GM23248 (cell line): ENCODE results near the gene LPP. TPM values are rescaled to one million over a fixed set of nuclear protein-coding genes. Genes with fewer than 3 reads are reported as not detected.

Experiments used
- DNase-seq: peaks from one replicate; pipeline ENCODE4 v3.0.0-alpha.2; 2015
- H2AFZ ChIP-seq: fragments of 200-600 bp; sonication (generic); 2 replicates; pipeline ENCODE4 v1.6.1; 2016; ENCODE audit warnings: antibody characterized with exemption
- H3F3A ChIP-seq: fragments of 200-600 bp; sonication (generic); 2 replicates; pipeline ENCODE4 v1.6.1; 2016; ENCODE audit warnings: mild to moderate bottlenecking, antibody characterized with exemption, mixed run types; ENCODE audit not compliant: insufficient read depth
- H3K27ac ChIP-seq: fragments of 200-600 bp; sonication (generic); 2 replicates; pipeline ENCODE4 v1.5.1; 2016; ENCODE audit warnings: mild to moderate bottlenecking
- H3K27me3 ChIP-seq: fragments of 200-600 bp; sonication (generic); replicated peaks from 2 replicates; pipeline ENCODE4 v1.6.1; 2016; ENCODE audit warnings: mild to moderate bottlenecking; ENCODE audit not compliant: insufficient read depth
- H3K36me3 ChIP-seq: fragments of 200-600 bp; sonication (generic); 2 replicates; pipeline ENCODE4 v1.6.1; 2016; ENCODE audit warnings: low read depth, mild to moderate bottlenecking
- H3K4me1 ChIP-seq: fragments of 200-600 bp; sonication (generic); 2 replicates; pipeline ENCODE4 v1.6.1; 2016; ENCODE audit warnings: mild to moderate bottlenecking; ENCODE audit not compliant: insufficient read depth
- H3K4me2 ChIP-seq: fragments of 200-600 bp; sonication (generic); one replicate; pipeline ENCODE4 v1.6.1; 2016; ENCODE audit warnings: mild to moderate bottlenecking; ENCODE audit not compliant: unreplicated experiment
- H3K4me3 ChIP-seq: fragments of 200-600 bp; sonication (generic); 2 replicates; pipeline ENCODE4 v1.5.1; 2016; ENCODE audit warnings: mild to moderate bottlenecking
- H3K79me2 ChIP-seq: fragments of 200-600 bp; sonication (generic); 2 replicates; pipeline ENCODE4 v1.6.1; 2016; ENCODE audit warnings: mild to moderate bottlenecking; ENCODE audit not compliant: insufficient read depth
- H3K9ac ChIP-seq: fragments of 200-600 bp; sonication (generic); 2 replicates; pipeline ENCODE4 v1.6.1; 2016; ENCODE audit warnings: mild to moderate bottlenecking
- H3K9me2 ChIP-seq: fragments of 200-600 bp; sonication (generic); 2 replicates; pipeline ENCODE4 v1.6.1; 2016; ENCODE audit warnings: mixed run types, mild to moderate bottlenecking, moderate library complexity; ENCODE audit not compliant: insufficient read depth
- H3K9me3 ChIP-seq: fragments of 200-600 bp; sonication (generic); one replicate; pipeline ENCODE4 v1.6.1; 2017; ENCODE audit warnings: low read depth
- H4K20me1 ChIP-seq: fragments of 200-600 bp; sonication (generic); 2 replicates; pipeline ENCODE4 v1.6.0; 2016; ENCODE audit not compliant: insufficient read depth
- EZH2 ChIP-seq: fragments of 200-600 bp; sonication (generic); IDR thresholded peaks from 2 replicates; pipeline ENCODE4 v1.6.1; 2018; ENCODE audit warnings: antibody characterized with exemption, mild to moderate bottlenecking; ENCODE audit not compliant: insufficient read depth, poor library complexity, severe bottlenecking
- EZH2phosphoT487 ChIP-seq: fragments of 200-600 bp; sonication (generic); IDR thresholded peaks from 2 replicates; pipeline ENCODE4 v1.6.1; 2018; ENCODE audit warnings: antibody characterized with exemption, moderate library complexity, mild to moderate bottlenecking, low read depth; ENCODE audit not compliant: insufficient read depth
- WGBS, 2 experiments: methylation state at CpG; one replicate each; pipeline ENCODE4 v1.1.6; 2015 to 2017; ENCODE audit warnings: low lambda C conversion rate in 2 of 2, low coverage in 1 of 2; ENCODE audit errors: missing lambda C conversion rate in 2 of 2; 5-methylcytosine and 5-hydroxymethylcytosine counted together
- in situ Hi-C: fragments of 300-500 bp; cut with MboI; formaldehyde crosslinking; loops from 2 replicates; pipeline ENCODE4 v1.15.0; 2020
- polyA plus RNA-seq: library from polyadenylated mRNA; unstranded; fragments of >200 nt; fragmentation: Nextera tagmentation; extraction: Ambion mirVana; gene quantifications from 2 replicates; pipeline ENCODE4 v1.2.1, GENCODE V29; 2016
- total RNA-seq: library from RNA; depleted of rRNA; stranded (reverse); fragments of >200 nt; shearing (Covaris generic); gene quantifications from 2 replicates; pipeline ENCODE4 v1.2.3, GENCODE V29; 2014

LPP gene
- total and polyA plus RNA-seq, 2 experiments from 2014 or later: 42.8 to 61.7 TPM

GRCh38 chr3:188513662-188514328, 359.8 kb downstream of the LPP start:
- Histone ChIP-seq H3F3A (0 out of 2 replicates have a peak, but pooled peaks cover 4% of the 10 kb centered on the region), H3K9ac (no peak overlapping the region), H3K9me3 (no peaks in the 10 kb centered on the region), H3K4me3 (no peak overlapping the region), H2AFZ (no peak overlapping the region), H4K20me1 (no peaks in the 10 kb centered on the region), H3K27ac (no peak overlapping the region), H3K9me2 (0 out of 2 replicates have a peak, but pooled peaks cover 4% of the 10 kb centered on the region), H3K4me1 (peaks cover 10% of the 10 kb centered on the region), H3K79me2 (peaks cover 24% of the 10 kb centered on the region; the same call in 1 of the 2 replicates), H3K4me2 (no peak overlapping the region), H3K36me3 (no peaks in the 10 kb centered on the region; the same call in 1 of the 2 replicates), H3K27me3 (no peaks in the 10 kb centered on the region)
- DNase-seq: no peak
- in situ Hi-C loops: no loop called here
- 91 to 93% methylated on average over 7 of the region's 7 CpGs for WGBS, 2 experiments
- TF ChIP-seq EZH2: no peak
- TF ChIP-seq EZH2phosphoT487: no peak

GRCh38 chr3:188516515-188516914, 362.6 kb downstream of the LPP start:
- peaks cover 34% of the 10 kb centered on the region for H3K79me2 ChIP-seq
- H3K9me2 ChIP-seq: 0 out of 2 replicates have a peak, but pooled peaks cover 4% of the 10 kb centered on the region
- H3K4me2 ChIP-seq: no peak overlapping the region
- DNase-seq: no peak
- no peaks in the 10 kb centered on the region for H3K4me1 ChIP-seq
- TF ChIP-seq EZH2phosphoT487: no peak
- no peak for TF ChIP-seq EZH2
- 96 to 100% methylated on average over 2 of the region's 2 CpGs for WGBS, 2 experiments
- no peaks in the 10 kb centered on the region for H3K36me3 ChIP-seq
- in situ Hi-C loops: no loop called here
- H3K9me3 ChIP-seq: no peaks in the 10 kb centered on the region
- no peak overlapping the region for H3K4me3 ChIP-seq
- no peaks in the 10 kb centered on the region for H3K27me3 ChIP-seq
- no peak overlapping the region for H3K27ac ChIP-seq
- H4K20me1 ChIP-seq: no peaks in the 10 kb centered on the region
- H3F3A ChIP-seq: no peaks in the 10 kb centered on the region
- no peak overlapping the region for H3K9ac ChIP-seq
- no peak overlapping the region for H2AFZ ChIP-seq

- TF ChIP-seq EZH2 (no peak), EZH2phosphoT487 (no peak)
- Histone ChIP-seq H3K4me3 (no peak overlapping the region), H3K4me1 (no peaks in the 10 kb centered on the region), H2AFZ (no peak overlapping the region), H4K20me1 (no peaks in the 10 kb centered on the region), H3K27ac (no peak overlapping the region), H3K4me2 (no peak overlapping the region), H3K9me2 (0 out of 2 replicates have a peak, but pooled peaks cover 4% of the 10 kb centered on the region), H3F3A (no peaks in the 10 kb centered on the region), H3K9ac (no peak overlapping the region), H3K9me3 (no peaks in the 10 kb centered on the region), H3K36me3 (no peaks in the 10 kb centered on the region), H3K79me2 (peaks cover 36% of the 10 kb centered on the region), H3K27me3 (no peaks in the 10 kb centered on the region)
- in situ Hi-C loops: no loop called here
- DNase-seq: no peak
- WGBS, 2 experiments: 98 to 100% methylated on average over 2 of the region's 2 CpGs
Measured at GRCh38 chr3:188518416-188518815, 364.5 kb downstream of the LPP start.

GRCh38 chr3:188518835-188519452, 365.0 kb downstream of the LPP start:
- Histone ChIP-seq H3K27me3 (no peaks in the 10 kb centered on the region), H3K9me3 (no peaks in the 10 kb centered on the region), H2AFZ (no peak overlapping the region), H3K9ac (no peak overlapping the region), H3F3A (no peaks in the 10 kb centered on the region), H4K20me1 (no peaks in the 10 kb centered on the region), H3K27ac (no peak overlapping the region), H3K79me2 (peaks cover 33% of the 10 kb centered on the region), H3K4me2 (no peak overlapping the region), H3K9me2 (0 out of 2 replicates have a peak, but pooled peaks cover under 1% of the 10 kb centered on the region), H3K4me1 (no peaks in the 10 kb centered on the region), H3K36me3 (no peaks in the 10 kb centered on the region), H3K4me3 (no peak overlapping the region)
- in situ Hi-C loops: no loop called here
- TF ChIP-seq EZH2 (no peak), EZH2phosphoT487 (no peak)
- DNase-seq: no peak
- WGBS, 2 experiments: 97 to 98% methylated on average over 6 of the region's 6 CpGs
